NCI-H1105 treated with DMSO at 0.1 percent for 48 hours (cell line): ENCODE data around the gene FA2H.
"Not testable (repeated sequence)": the region's sequence is repeated elsewhere in the genome, so short reads cannot be mapped to it uniquely, and the experiment has no call there.

Source experiments
- DNase-seq: peaks from one replicate; lab custom pipeline; 2025; lab: John Stamatoyannopoulos, UW

The FA2H gene

DNA sequence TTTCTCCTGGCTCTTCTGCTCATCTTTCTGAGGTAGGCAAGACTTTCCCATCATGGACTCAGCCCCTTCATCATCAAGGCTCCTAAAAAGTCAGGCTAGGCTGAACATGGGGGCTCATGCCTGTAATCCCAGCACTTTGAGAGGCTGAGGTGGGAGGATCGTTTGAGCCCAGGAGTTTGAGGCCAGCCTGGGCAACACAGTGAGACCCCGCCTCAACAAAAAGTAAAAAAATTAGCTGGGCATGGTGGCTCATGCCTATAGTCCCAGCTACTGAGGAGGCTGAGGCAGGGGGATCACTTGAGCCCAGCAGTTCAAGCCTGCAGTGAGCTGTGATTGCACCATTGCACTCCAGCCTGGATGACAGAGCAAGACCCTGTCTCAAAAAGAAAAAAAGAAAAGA, 52.5 kb downstream of the FA2H start:
- not testable (repeated sequence) for DNase-seq

DNA sequence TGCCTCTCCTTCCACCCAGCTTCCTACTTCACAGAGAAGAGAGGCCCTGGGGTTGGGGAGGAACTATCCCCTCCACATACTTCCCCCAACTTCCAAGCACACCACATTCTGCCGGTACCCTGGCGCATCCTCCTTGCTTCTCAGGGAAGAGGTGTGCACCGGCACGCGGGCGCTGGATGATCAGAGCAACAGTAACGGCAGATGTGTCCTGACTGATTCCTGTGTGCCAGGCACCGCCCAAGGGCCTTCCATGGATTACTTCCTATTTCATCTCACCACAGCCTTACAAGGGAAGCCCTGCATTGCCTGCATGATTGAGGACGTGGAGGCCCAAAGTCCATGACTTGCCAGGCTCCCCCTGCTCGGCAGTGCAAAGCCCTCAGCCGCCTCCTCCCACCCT, 52.9 kb downstream of the FA2H start:
- DNase-seq = no peak

DNA sequence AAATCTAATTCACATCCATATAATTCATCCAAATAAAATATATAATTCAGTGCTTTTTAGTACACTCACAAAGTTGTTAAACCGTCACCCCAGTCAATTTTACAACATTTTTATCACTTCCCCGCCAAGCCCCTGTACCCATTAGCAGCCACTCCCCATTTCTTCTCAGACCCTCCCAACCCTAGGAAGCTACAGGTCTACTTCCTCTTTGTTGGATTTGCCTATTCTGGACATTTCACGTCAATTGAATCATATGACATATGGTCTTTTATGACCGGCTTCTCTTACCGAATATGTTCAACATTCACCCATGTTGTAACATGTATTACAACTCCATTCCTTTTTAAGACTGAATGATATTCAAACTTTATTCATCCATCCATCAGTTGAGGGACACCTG, 54.0 kb downstream of the FA2H start:
- no peak for DNase-seq

- DNase-seq = no peak
These were observed 55.6 kb downstream of the FA2H start for GRCh38 chr16:74718741-74719610.

GRCh38 chr16:74718140-74718539, 56.5 kb downstream of the FA2H start:
- no peak for DNase-seq

DNA sequence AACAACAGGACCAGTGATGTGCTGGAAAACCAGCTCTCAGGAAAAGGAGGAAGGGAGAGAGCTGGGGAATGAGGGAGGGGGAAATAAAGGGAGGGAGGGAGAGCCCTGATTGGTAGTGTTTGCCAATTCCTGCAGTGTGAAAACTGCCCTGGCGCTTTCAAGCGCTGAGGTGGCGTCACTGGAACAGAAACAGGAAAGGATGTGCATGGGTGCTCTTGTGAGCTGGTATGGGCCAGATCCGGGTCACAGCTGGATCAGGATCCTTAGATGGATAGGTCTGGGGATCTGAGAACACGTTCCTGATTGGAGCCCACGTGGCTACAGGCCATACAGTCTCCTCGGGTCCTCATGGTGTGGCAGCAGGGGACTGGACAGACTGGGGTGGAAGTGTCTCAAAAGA, 57.3 kb downstream of the FA2H start:
- no peak for DNase-seq

GRCh38 chr16:74716355-74716754, 58.3 kb downstream of the FA2H start:
- DNase-seq = no peak

GRCh38 chr16:74713876-74714275, 60.7 kb downstream of the FA2H start:
- DNase-seq = no peak

- no peak for DNase-seq
These were observed 61.3 kb downstream of the FA2H start for GRCh38 chr16:74713325-74713724.

GRCh38 chr16:74711938-74712337, 62.7 kb downstream of the FA2H start:
- DNase-seq = no peak

- DNase-seq = no peak
These were observed 64.2 kb downstream of the FA2H start for GRCh38 chr16:74710401-74710800.

DNA sequence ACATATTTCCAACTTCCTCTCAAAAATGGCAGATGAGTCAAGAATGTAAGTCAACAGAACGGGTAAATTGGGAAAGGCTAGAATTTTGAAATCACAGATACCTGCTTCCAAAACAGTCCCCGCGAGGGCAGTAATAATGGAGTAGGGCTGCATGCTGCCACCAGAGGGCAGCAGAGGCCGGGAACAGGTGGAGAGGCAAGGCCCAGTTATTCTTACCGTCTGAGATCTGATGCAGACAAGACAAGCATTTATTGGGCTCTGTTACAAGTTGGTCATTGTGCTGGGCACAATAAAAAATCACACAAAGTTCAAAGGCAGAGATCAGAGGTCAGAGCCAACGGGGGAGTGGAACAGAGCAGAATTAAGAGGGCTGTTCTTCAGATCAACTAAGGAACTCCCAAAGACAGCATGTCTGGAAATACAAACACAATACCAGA, 65.2 kb downstream of the FA2H start:
- peak; percentile 45 for DNase-seq

- DNase-seq = no peak
These were observed 74.0 kb downstream of the FA2H start, which contains the start of gene MLKL for GRCh38 chr16:74700438-74701225. Gene MLKL, minus strand, starts transcription at chr16:74700862. Its CDS starts 5,105 bp downstream, at chr16:74695757.

DNA sequence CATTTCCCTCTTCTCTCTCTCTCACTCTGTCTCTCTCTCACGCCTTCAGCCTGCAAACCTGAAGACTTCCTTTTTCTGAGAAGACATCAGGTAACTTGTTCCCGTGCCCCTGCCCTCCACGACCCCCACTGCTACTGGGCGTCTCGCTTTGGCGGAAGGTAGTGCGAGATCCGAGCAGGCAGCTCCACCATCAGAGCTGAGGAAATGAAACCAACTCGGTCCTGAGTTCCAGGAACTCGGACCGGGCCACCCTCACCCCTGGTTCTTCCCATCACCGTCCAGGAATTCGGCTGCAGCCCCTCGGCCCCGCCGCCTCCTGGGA, 74.5 kb downstream of the FA2H start:
- no peak for DNase-seq

- no peak for DNase-seq
These were observed 75.0 kb downstream of the FA2H start for GRCh38 chr16:74699666-74700065.

DNA sequence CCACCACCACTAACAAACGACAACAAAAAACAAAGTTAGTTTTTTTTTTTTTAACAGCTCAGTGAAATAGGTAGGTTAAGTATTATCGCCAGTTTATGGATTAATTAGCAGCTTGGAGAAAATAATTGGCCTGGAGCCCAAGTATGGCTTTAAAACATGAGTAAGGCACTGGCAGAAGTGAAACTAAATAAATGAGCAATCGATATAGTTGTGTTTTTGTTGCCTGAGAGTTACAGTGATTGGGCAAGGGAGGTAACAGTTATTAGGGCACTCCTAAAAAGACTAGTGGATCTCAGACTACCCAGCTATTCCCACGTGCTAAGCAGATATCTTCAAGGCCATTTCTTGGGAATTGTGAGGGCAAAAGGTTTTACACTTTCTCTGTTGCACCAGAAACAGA, 76.4 kb downstream of the FA2H start:
- no peak for DNase-seq

DNA sequence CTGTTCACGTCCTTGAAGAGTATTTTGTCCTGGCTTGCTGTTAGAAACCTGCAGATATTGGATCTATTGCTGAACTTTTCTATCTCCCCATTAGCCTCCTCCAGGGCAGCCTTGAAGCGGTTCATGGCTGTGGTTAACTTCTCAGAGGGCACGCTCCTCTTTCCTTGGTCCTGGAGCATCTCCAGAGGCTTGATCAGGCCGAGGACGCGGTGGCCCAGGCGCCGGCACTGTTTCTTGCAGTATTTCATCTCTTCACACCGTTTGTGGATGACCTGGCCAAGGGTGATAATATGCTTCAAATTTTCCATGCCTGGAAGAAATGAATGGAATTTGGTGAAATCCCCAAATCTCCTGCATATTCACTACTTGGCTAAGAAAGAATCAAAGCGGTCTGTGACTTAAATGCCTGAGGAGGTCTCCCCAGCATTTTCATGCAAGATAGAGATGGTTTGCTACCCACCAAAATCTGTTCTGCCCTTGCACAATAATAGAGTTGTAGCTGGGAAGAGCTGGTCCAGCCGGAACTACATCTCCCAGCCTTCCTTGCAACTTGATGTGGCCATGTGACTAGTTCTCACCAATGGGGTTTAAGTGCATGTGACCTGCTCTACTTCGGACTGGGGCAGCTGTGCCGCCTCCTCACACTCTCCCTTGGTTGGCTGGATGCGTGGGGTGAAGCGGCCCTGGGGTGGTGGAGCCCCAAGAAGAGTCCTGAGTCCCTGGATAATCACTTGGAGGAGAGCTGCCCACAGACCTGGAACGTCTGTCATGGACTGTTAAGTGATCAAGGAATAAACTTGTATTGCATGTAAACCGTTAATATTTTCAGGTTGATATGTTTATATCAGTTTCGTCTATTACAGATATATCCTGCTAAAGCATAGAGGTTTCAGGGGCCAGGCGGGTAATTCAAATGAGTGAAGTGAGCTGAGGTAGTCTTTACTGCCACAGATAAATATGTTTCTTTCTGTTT, 78.9 kb downstream of the FA2H start:
- peak; percentile 29 for DNase-seq

- no peak for DNase-seq
These were observed 83.3 kb downstream of the FA2H start for GRCh38 chr16:74691093-74691855.

GRCh38 chr16:74682556-74682955, 92.1 kb downstream of the FA2H start:
- DNase-seq = no peak

DNA sequence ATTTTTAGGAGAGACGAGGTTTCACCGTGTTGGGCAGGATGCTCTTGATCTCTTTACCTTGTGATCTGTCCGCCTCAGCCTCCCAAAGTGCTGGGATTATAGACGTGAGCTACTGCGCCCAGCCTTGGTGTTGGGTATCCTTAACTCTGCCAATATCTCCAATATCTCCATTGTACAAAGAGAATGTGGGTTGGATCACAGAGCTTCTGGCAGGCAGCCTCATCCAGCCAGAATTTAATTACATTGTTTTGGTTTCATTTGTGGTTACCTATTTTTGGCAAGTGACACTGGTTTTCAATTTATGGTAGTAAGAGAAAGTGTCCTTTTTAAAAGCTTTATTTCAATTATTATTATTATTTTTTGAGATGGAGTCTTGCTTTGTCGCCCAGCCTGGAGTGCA, 93.9 kb downstream of the FA2H start:
- no peak for DNase-seq

- DNase-seq = no peak
These were observed 94.6 kb downstream of the FA2H start for GRCh38 chr16:74679983-74680382.
